Midbrain (tissue), 1 donor: ENCODE data around the gene SEC23B.

ENCODE experiments used
- DNase-seq: peaks from one replicate; lab custom pipeline; 2025; lab: John Stamatoyannopoulos, UW

The SEC23B gene

GRCh38 chr20:18587665-18588573 lies 80.2 kb downstream of the SEC23B start, which contains the start of gene DTD1:
Gene DTD1 (plus strand): TSS chr20:18588054. CDS start chr20:18588073, 19 bp downstream.
- DNase-seq, result peak; percentile 91

GRCh38 chr20:18588574-18588933 lies 80.8 kb downstream of the SEC23B start:
- no peak for DNase-seq

GRCh38 chr20:18589941-18590674 lies 82.4 kb downstream of the SEC23B start:
- no peak for DNase-seq

- no peak for DNase-seq
Measured at GRCh38 chr20:18596270-18596669, 88.5 kb downstream of the SEC23B start.

- no peak for DNase-seq
Measured at GRCh38 chr20:18609741-18610140, 102.0 kb downstream of the SEC23B start.
